CD1c-positive myeloid dendritic cell (primary cell): ENCODE data around the gene HSD3B7.

Experiments used
- DNase-seq: peaks from one replicate; pipeline ENCODE4 v3.0.0-alpha.2; 2016; ENCODE audit errors: extremely low spot score

Gene HSD3B7

DNA sequence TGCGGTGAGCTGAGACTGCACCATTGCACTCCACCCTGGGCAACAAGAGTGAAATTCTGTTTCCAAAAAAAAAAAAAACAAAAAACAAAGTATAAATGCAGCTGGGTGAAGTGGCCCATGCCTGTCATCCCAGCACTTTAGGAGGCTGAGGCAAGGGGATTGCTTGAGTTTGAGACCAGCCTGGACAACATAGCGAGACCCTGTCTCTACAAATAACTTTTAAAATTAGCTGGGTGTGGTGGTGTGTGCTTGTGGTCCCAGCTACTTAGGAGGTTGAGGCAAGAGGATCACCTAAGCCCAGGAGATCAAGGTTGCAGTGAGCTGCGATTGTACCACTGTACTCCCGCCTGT lies 38.2 kb downstream of the HSD3B7 start:
- DNase-seq = no peak

DNA sequence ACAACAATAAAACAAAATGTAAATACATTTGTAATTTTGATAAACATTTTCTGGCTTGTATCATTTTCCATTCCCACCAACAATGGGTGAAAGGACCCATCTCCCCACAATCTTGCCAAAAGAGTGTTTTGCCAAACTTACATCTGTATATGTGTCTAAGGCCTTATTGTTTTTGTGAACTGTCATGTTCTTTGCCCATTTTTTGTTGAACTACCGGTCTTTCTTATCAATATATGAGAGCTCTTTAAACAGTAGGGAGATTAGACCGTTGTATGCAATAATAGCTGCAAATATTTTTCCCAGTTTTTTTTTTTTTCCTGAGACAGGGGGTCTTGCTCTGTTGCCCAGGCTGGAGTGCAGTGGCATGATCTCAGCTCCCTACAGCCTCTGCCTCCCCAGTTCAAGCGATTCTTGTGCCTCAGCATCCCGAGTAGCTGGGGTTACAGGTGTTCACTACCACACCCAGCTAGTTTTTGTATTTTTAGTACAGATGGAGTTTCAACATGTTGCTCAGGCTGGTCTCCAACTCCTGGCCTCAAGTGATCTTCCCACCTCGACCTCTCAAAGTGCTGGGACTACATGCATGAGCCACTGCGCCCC lies 38.7 kb downstream of the HSD3B7 start:
- no peak for DNase-seq

DNA sequence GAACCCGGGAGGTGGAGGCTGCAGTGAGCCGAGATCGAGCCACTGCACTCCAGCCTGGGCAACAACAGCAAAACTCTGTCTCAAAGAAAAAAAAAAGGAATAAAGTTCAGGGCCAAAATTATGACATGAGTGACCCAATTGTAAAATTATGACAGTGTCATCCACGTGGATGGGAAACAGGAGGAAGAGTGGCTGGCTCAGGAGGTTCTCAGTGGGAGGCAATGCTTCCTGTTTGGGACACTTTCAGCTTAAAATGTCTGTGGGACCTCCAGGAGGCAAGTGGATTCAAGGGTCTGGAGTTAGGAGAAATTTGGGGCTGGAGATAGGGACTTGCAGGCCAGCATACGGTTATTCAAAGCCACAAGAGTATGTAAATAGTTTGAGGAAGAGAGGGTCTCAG lies 40.3 kb downstream of the HSD3B7 start:
- peak; percentile 85 for DNase-seq

DNA sequence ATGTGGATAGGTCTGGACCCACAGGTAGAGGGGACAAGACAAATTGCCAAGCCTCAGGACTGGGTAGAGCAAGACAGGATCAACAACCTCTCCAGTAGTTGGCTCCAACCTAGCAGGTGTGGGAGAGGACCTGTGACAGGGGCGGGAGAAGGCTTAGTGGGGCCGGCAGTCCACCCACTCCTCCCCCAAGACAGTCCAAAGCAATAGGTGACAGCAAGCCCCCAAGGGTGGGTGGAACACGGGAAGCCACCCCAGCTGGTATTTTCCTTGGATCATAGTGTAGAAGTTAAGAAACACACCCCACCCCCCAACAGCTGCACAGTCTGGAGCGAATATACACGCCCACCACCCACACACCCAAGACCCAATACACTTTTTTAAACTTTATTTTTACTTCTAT lies 44.3 kb downstream of the HSD3B7 start:
- no peak for DNase-seq

DNA sequence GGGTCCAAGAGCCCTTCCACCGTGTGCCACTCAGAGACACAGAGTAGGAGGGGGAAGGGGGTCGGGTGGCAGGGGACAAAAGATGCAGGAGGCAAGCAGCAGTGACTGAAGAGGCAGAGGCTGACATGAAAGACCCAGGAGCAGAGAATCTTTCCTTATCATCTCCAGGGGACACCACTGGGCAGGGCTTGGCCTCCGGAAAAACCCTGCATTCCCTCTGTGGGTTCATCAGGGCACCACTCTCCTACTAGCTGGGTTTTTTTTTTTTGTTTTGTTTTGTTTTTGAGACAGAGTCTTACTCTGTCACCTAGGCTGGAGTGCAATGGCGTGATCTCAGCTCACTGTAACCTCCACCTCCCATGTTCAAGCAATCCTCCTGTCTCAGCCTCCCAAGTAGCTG lies 46.3 kb downstream of the HSD3B7 start:
- DNase-seq = no peak

DNA sequence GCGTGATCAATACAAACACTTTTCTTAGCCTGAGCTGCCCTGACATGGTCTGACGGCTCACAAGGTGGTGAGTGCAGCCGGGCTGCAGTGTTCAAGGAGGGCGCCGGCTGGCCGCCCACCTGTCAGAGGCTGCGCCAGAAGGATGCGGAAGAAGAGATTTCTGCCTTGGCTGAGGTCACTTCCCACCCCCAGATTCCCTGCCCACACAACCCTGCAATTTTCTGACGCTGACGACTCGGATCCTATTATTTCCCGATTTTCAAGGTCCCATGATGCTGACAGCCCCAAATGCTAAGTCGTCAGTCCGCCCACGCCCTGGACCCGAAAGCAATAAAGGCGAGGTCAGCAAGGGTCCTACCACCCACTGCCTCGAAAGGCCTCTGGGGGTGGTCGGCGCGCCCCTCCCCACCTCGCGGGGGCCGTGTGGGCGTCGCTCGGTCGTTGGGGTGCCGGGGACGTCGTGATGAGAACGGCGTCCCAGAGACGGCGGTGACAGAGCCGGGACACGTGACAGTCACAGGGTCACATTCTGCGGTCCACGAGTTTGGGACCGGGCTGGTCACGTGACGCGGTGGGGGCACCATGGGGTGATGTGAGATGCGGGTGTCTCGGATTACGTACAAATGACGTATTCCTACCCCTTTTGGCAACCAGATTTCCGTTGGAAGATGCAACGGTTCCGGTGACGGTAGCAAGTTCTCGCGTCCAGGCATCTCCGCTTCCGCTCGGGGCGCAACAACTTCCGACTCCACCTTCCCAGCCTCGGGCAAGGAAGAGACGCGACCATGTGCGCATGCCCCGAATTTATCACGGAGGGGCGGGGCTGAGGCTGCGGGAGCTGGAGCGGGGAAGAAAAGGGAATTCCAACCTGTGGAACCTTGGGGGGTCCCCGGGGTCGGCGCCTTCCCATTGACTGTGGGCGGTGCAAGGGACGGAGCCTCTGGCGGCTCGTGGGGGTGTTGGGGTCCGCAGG lies 48.0 kb downstream of the HSD3B7 start, which contains the start of gene STX4:
STX4 (plus strand) TSS at position 823 of the 973 bp plus-strand sequence. CDS start 248 bp downstream, outside the sequence.
- DNase-seq = peak; percentile 100

DNA sequence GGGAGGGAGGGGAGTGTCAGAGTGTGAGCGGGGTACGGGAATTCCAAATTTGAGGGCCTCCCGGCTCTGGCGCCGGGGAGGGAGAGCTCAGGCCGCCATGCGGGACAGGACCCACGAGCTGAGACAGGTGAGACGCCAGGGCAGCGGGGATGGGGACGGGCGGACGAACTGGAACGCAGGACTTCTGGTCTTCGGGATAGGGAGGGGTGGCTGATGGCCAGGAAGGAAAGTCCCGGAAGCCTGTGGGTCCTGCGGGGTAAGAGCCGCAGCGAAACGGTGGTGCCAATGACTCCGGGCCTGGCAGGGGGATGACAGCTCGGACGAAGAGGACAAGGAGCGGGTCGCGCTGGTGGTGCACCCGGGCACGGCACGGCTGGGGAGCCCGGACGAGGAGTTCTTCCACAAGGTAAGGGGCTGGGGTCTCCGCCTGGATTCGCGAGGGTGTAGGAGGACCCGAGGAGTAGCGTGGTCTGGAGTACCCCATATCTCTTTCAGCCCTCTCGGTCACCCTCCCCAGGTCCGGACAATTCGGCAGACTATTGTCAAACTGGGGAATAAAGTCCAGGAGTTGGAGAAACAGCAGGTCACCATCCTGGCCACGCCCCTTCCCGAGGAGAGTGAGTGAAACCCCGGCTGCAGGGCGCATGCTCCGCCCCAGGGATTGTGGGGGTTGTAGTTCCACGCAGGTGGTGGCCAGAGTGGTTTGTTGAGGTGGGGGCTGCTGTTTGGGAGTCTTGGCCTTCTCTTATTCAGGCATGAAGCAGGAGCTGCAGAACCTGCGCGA lies 48.9 kb downstream of the HSD3B7 start:
- peak; percentile 91 for DNase-seq

DNA sequence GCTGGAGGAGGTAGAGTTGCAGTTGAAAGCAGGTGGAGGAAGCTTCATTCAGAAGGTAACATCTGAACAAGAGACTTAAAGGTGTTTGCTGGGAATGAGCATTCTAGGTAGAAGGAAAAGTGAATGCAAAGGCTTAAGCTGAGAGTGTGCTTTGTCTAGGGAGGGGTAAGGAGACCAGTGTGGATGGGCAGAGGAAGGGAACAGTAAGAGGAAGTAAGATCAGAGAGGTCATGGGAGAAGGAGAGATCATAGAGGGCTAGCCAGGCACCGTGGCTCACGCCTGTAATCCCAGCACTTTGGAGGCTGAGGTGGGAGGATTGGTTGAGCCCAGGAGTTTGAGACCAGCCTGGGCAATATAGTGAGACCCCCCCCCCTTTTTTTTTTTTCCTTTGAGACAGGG lies 51.7 kb downstream of the HSD3B7 start:
- DNase-seq = peak; percentile 33
